COR-L47 (cell line): ENCODE results near the gene SMIM1.

Experiments used
- DNase-seq: peaks from one replicate; lab custom pipeline; 2025; lab: John Stamatoyannopoulos, UW

SMIM1 gene

DNA sequence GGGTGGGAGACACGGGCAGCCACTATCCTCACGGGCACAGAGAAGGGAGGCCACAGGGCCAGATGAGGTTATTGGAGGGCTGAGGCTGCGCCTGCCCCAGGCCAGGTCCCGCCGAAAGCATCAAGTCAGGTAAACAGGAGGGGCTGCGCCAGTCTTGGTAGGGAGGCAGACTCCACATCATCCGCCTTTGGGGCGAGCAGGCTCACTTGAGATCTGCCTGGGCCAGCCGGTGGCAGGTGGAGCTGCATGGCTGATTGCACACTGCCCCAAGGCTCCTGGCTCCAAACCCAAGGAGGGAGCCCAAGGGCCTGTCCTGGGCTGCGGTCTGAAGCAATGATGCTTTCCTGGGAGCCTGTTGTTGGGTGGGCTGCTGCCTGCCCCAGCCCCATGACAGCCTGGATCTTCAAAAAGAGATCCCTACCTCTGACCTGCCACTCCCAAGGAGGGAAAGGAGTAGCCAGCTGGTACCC is 4.6 kb downstream of the SMIM1 start:
- DNase-seq: no peak

- no peak for DNase-seq
Observed at GRCh38 chr1:3777647-3778589, 5.4 kb downstream of the SMIM1 start.

DNA sequence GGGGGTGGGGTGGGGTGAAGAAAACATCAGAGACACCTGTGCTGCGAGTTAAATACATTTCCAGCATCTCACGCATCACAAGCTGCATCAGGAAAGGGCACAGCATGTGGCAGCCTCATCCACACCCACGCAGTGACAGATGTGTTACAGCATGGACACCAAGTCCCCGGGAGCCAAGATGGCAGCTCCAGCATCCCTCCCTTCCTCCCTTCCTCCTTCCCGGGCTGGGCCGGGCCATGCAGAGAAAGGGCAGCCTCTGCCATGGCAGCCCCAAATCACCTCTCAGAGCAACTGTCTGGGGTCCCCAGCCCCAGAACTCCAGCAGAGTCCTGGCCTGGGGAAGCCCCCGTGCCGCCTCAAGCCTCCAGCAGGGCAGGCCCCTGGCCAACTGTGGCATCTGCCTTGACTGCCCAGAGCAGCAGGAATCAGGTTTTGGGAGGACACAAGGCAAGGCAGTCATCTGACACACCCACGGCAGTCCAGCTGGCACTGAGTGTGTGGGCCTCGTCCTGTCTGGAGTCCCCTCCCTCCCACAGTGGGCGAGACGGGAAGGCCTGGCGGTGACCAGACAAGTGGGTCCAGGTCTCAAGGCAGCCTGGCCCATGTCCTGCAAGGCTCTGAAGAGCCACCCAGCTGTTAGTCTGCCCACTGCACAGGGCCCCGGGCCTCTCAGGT is 6.2 kb downstream of the SMIM1 start:
- DNase-seq: no peak

DNA sequence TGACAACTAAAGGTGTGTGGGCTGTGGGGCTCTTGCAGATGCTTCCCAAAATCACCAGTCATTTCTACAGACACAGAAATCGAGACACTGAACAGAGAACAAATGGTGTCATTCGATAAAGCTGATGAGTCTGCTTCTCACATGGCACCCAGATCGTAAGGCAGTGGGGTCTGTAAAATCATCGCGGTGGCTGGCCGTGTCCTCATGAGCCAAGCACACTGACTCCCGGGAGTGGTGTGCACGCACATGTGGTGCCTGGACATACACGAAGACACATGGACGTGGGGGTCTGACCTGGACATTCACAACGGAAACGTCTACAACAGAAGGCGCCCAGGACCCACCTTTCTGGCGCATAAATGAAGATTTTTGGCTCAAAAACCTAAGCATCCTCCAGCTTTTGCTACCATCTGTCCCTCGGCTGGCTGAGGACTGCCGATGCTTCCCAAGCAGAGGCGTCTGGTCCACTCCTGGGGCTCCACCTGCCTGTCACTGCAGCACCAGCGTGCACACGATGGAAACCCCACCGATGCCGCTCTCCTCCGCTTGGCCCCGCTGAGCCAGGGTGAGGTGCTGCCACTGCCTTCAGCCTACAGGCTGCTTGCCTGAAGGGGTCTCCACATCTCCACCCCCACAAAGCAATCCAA is 6.8 kb downstream of the SMIM1 start:
- DNase-seq: no peak

DNA sequence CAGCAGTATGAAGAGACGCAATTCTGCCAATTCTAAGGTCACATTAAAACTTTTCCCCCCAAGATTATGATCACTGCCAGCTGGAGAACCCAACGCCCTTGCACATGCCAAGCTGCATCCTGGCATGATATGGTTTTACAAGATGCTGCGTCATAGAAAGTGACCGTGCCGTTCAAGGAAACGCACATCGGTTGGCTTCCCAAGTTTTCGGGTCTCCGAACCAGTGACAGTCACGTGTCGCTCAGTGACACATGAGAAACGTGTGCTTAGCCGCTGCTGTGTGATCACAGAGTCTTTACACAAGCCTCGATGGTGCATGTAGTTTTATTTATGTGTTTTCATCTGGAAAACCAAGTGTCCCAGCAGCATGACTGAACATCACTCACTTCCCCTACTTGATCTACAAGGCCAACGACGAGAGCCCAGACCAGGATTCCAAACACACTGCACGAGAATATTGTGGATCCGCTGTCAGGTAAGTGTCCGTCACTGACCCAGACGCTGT is 7.4 kb downstream of the SMIM1 start:
- no peak for DNase-seq

- DNase-seq: no peak
Observed at GRCh38 chr1:3780901-3781300, 8.4 kb downstream of the SMIM1 start.

DNA sequence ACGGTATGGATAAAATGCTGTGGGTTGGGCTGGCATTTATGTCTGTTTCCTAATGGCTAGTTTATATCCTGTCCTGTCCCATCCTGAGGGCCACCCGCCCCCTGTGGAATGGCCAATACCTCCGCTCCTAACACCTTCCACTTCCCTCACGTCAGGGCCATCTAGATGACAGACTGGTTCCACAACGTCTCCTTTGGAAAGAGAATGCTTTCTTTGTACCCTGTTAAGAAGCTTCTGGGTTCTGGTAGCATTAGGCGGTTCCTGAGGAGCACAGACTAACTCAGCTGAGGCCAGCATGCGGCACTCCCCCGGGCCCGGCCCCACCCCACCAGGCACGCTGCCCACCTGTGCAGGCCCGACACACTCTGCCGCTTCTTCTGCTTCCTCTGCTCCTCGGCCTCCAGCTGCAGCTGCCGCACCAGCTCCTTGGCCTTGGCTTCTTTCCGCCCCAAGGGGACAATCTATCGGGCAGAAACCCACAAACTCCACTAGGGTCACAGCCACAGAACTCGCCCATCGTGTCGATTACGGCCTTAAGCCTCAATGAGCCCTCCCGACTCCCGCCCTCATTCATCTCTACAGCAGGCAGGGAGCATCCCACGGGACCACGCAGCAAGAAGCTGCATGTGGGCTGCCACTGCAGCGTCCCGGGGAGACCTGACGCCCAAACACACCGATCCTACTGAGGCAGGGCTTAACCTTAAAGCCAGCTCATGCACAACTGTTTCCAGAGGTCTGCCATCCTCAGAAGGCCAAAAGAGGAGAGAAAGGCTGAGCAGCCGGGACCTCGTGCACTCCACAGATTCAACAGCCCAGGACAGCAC is 11.3 kb downstream of the SMIM1 start:
- DNase-seq: no peak

- no peak for DNase-seq
Observed at GRCh38 chr1:3785045-3785444, 12.5 kb downstream of the SMIM1 start.

DNA sequence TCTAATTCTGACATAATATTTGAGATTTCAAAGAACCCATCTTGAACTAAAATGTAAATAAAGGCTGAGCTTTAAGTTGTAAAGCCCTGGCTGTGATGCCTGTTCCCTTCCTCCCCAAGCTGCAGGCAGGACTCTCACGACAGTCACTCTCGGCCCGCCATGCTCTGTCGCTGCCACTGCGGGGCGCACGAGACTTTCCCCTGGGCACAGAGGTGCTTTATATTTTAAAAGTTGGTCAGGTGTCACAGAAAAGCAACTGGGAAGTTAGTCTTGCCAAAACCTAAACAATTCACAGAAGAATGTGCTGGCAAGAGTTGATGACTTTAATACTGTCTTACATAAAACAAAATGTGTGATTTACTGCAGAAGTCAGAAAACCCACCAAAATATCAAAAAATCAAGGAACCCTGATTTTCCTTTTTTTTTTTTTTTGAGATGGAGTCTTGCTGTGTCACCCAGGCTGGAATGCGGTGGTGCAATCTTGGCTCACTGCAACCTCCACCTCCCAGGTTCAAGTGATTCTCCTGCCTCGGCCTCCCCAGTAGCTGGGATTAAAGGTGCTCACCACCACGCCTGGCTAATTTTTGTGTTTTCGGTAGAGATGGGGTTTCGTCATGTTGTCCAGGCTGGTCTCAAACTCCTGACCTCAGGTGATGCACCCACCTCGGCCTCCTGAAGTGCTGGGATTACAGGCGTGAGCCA is 13.1 kb downstream of the SMIM1 start:
- DNase-seq: no peak

GRCh38 chr1:3786468-3787348 is 14.2 kb downstream of the SMIM1 start:
- no peak for DNase-seq

- DNase-seq: no peak
Observed at GRCh38 chr1:3787349-3787715, 14.8 kb downstream of the SMIM1 start.

GRCh38 chr1:3787745-3788605 is 15.4 kb downstream of the SMIM1 start:
- no peak for DNase-seq

- DNase-seq: no peak
Observed at GRCh38 chr1:3788756-3789420, 16.3 kb downstream of the SMIM1 start.

DNA sequence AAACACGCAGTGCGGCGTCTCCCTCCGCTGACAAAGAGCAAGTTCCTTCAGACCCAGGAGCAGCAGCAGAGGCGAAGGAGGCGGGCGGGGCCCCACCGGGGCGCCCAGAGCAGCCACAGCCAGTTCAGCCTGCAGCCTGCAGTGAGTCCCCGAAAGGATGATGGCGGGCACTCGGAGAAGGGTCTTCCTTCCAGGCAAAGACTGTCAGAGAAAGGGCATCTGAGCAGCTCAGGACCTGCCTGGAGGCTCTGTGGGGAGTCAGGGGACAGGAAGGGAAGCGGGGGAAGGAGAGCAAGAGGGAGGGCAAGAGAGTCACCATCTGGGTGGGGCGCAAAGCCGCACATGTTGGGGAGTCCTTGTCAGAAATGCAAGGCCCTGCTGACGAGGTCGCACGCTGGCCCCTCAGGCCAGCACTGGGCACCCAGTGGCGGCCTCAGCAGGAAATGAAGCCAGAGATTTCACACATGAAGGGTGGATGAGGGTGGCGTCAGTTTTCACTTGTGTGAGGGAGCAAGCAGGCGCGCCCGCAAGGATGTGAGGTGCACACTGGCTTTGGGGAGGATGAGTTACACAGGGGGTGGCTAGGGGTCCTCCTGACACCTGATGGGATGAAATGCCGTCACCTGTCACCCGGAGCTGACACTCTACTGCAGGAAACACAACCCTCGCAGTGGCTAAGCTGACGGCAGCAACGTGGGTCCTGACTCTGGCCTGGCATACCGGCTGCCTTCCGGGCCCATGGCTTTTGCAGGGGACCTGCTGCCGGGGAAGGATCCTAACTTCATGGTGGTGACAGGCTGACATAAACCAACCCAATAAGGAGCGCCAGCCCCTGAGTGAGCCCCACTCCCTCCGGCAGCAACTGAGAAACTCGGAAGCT is 17.1 kb downstream of the SMIM1 start:
- DNase-seq: no peak

DNA sequence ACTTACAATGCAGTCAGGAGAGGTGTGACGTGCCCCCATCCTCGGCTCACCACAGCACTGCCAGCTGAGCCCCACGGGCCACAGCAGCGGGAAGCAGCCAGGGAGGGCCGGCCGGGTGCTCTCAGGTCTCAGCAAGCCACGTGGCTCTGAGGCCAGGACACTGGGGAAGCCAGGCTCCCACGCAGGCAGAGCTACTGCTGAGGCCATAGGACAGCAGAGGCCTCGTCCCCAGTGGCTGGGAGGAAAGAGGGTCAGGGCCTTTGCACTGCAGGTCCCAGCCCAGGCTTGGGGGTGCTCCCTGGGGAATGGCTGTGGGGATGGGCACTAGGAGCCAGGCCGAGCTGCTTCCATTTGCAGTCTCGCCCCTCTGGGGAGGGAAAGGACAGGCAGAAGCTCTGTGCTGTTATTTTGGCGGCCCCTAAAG is 18.0 kb downstream of the SMIM1 start:
- no peak for DNase-seq

DNA sequence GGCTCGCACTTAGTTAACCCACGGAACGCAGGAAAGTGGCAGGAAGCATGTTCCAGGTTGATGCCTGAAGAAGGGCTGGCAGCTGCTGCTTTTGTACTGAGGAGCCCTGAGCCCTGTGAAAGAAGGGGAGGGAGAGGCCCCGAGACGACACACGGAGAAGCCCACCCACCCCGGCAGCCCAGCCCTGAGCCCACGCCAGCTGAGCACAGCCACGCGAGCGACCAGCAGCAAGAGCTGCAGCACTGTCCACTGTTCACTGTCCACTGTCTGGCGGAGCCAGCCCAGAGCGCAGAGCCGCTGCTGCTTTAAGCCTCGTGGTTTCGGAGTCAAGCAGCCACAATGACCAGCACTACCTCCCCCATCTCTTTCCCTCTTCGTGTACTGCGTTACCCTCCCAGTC is 18.4 kb downstream of the SMIM1 start:
- no peak for DNase-seq

DNA sequence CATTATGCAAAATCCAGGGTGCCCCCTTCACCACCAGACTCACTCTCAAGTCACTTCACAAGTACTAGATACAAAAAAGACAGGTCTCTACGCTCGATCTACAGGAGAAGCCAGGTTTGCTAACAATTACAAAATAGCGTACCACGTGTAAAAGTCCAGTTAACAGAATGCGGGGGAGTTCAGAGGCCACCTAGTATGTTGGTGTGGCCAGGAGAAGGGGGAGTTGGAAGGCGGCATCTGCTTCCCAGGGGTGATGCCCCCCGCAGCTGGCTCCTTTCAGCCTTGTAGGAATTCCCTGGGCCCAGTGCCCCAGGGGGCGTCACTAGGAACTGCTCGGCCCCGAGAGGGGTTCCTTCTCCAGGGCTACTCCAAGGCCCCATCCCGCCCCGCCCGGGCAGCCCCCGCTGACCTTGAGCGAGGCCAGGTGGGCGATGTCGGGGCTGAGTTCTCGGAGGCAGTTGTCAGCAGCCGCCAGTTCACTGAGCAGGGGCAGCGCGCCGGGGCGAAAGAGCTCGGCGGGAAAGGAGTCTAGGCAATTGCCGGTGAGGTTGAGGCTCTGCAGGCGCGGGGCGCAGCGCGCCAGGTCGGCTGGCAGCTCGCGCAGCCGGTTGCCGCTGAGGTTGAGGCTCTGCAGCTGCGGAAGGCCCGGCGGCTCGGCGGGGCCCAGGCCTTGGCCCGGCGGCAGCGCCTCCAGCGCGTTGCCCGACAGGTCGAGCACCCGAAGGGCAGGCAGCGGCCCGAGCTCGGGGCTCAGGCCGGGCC is 23.1 kb downstream of the SMIM1 start:
- DNase-seq: no peak
